ENCODE data around the gene PCGF1.

Gene PCGF1

GRCh38 chr2:74512744-74513604, 5.5 kb upstream of the PCGF1 start:
- Histone ChIP-seq H3K9ac (ENCODE audit: low read depth, low read length) (no peak overlapping the region), H3K27me3 (ENCODE audit: insufficient read depth, low read length) (peaks cover 98% of the 10 kb centered on the region), H3K27ac (ENCODE audit: low read depth, low read length) (no peak overlapping the region), H3K4me1 (ENCODE audit: insufficient read depth, low read length) (peaks cover 8% of the 10 kb centered on the region; the same call in 1 of the 2 replicates), H3K9me3 (ENCODE audit: insufficient read depth, low read depth, low read length) (peaks cover 6% of the 10 kb centered on the region; the same call in 1 of the 2 replicates), H3K36me3 (ENCODE audit: insufficient read depth, low read length) (no peaks in the 10 kb centered on the region), H3K4me3 (ENCODE audit: low read length) (peak overlapping the region; percentile 26; the same call in 1 of the 2 replicates)
- 3% methylated on average over 36 of the region's 36 CpGs for WGBS

GRCh38 chr2:74511104-74511989, 3.9 kb upstream of the PCGF1 start:
- H3K4me1 ChIP-seq (ENCODE audit: insufficient read depth, low read length) = peaks cover 13% of the 10 kb centered on the region; the same call in 1 of the 2 replicates
- 75% methylated on average over 11 of the region's 11 CpGs for WGBS
- peaks cover under 1% of the 10 kb centered on the region; the same call in 1 of the 2 replicates for H3K9me3 ChIP-seq (ENCODE audit: insufficient read depth, low read depth, low read length)
- no peak overlapping the region for H3K4me3 ChIP-seq (ENCODE audit: low read length)
- no peaks in the 10 kb centered on the region for H3K36me3 ChIP-seq (ENCODE audit: insufficient read depth, low read length)
- peaks cover 81% of the 10 kb centered on the region for H3K27me3 ChIP-seq (ENCODE audit: insufficient read depth, low read length)
- H3K27ac ChIP-seq (ENCODE audit: low read depth, low read length) = no peak overlapping the region
- no peak overlapping the region for H3K9ac ChIP-seq (ENCODE audit: low read depth, low read length)

GRCh38 chr2:74510272-74510671, 2.8 kb upstream of the PCGF1 start:
- Histone ChIP-seq H3K36me3 (ENCODE audit: insufficient read depth, low read length) (peaks cover 8% of the 10 kb centered on the region), H3K9me3 (ENCODE audit: insufficient read depth, low read depth, low read length) (no peaks in the 10 kb centered on the region), H3K4me1 (ENCODE audit: insufficient read depth, low read length) (peaks cover 13% of the 10 kb centered on the region; the same call in 1 of the 2 replicates), H3K9ac (ENCODE audit: low read depth, low read length) (no peak overlapping the region), H3K27ac (ENCODE audit: low read depth, low read length) (no peak overlapping the region), H3K27me3 (ENCODE audit: insufficient read depth, low read length) (peaks cover 76% of the 10 kb centered on the region), H3K4me3 (ENCODE audit: low read length) (no peak overlapping the region)
- WGBS = 86% methylated on average over 4 of the region's 4 CpGs

- Histone ChIP-seq H3K9ac (ENCODE audit: low read depth, low read length) (peak overlapping the region; percentile 90), H3K9me3 (ENCODE audit: insufficient read depth, low read depth, low read length) (no peaks in the 10 kb centered on the region), H3K36me3 (ENCODE audit: insufficient read depth, low read length) (peaks cover 14% of the 10 kb centered on the region), H3K27ac (ENCODE audit: low read depth, low read length) (peak overlapping the region; percentile 95; the same call in 1 of the 2 replicates), H3K27me3 (ENCODE audit: insufficient read depth, low read length) (peaks cover 76% of the 10 kb centered on the region), H3K4me1 (ENCODE audit: insufficient read depth, low read length) (peaks cover 17% of the 10 kb centered on the region; the same call in 1 of the 2 replicates), H3K4me3 (ENCODE audit: low read length) (peak overlapping the region; percentile 79)
- 5% methylated on average over 36 of the region's 38 CpGs for WGBS
These were observed 528 bp upstream of the PCGF1 start for GRCh38 chr2:74507926-74508520.

- peaks cover 24% of the 10 kb centered on the region for H3K4me1 ChIP-seq (ENCODE audit: insufficient read depth, low read length)
- peaks cover 14% of the 10 kb centered on the region for H3K36me3 ChIP-seq (ENCODE audit: insufficient read depth, low read length)
- H3K4me3 ChIP-seq (ENCODE audit: low read length) = no peak overlapping the region
- H3K27me3 ChIP-seq (ENCODE audit: insufficient read depth, low read length) = peaks cover 76% of the 10 kb centered on the region
- 96% methylated on average over 14 of the region's 14 CpGs for WGBS
- H3K9ac ChIP-seq (ENCODE audit: low read depth, low read length) = no peak overlapping the region
- H3K9me3 ChIP-seq (ENCODE audit: insufficient read depth, low read depth, low read length) = no peaks in the 10 kb centered on the region
- no peak overlapping the region for H3K27ac ChIP-seq (ENCODE audit: low read depth, low read length)
These were observed 1.8 kb downstream of the PCGF1 start for GRCh38 chr2:74505448-74506246.

- no peak overlapping the region for H3K27ac ChIP-seq (ENCODE audit: low read depth, low read length)
- 97% methylated on average over 3 of the region's 3 CpGs for WGBS
- H3K9me3 ChIP-seq (ENCODE audit: insufficient read depth, low read depth, low read length) = no peaks in the 10 kb centered on the region
- H3K4me3 ChIP-seq (ENCODE audit: low read length) = no peak overlapping the region
- H3K9ac ChIP-seq (ENCODE audit: low read depth, low read length) = no peak overlapping the region
- peaks cover 14% of the 10 kb centered on the region for H3K36me3 ChIP-seq (ENCODE audit: insufficient read depth, low read length)
- H3K4me1 ChIP-seq (ENCODE audit: insufficient read depth, low read length) = peaks cover 32% of the 10 kb centered on the region
- peaks cover 76% of the 10 kb centered on the region for H3K27me3 ChIP-seq (ENCODE audit: insufficient read depth, low read length)
These were observed 2.9 kb downstream of the PCGF1 start for GRCh38 chr2:74504591-74504990.

- whole genome bisulfite sequencing = 65% methylated on average over 45 of the region's 45 CpGs
- H3K4me1 ChIP-seq (ENCODE audit: insufficient read depth, low read length) = peaks cover 32% of the 10 kb centered on the region
- H3K36me3 ChIP-seq (ENCODE audit: insufficient read depth, low read length) = peaks cover 14% of the 10 kb centered on the region
- H3K4me3 ChIP-seq (ENCODE audit: low read length) = peak overlapping the region; percentile 62
- no peak overlapping the region for H3K27ac ChIP-seq (ENCODE audit: low read depth, low read length)
- no peaks in the 10 kb centered on the region for H3K9me3 ChIP-seq (ENCODE audit: insufficient read depth, low read depth, low read length)
- H3K9ac ChIP-seq (ENCODE audit: low read depth, low read length) = 0 out of 2 replicates have a peak overlapping the region, but pooled peaks have one; percentile 40
- peaks cover 76% of the 10 kb centered on the region for H3K27me3 ChIP-seq (ENCODE audit: insufficient read depth, low read length)
These were observed 3.7 kb downstream of the PCGF1 start for GRCh38 chr2:74503506-74504475.

- Histone ChIP-seq H3K9ac (ENCODE audit: low read depth, low read length) (0 out of 2 replicates have a peak overlapping the region, but pooled peaks have one; percentile 40), H3K27me3 (ENCODE audit: insufficient read depth, low read length) (peaks cover 79% of the 10 kb centered on the region), H3K36me3 (ENCODE audit: insufficient read depth, low read length) (peaks cover 14% of the 10 kb centered on the region), H3K9me3 (ENCODE audit: insufficient read depth, low read depth, low read length) (no peaks in the 10 kb centered on the region), H3K4me3 (ENCODE audit: low read length) (peak overlapping the region; percentile 62), H3K27ac (ENCODE audit: low read depth, low read length) (no peak overlapping the region), H3K4me1 (ENCODE audit: insufficient read depth, low read length) (peaks cover 26% of the 10 kb centered on the region)
- WGBS = 2% methylated on average over 67 of the region's 67 CpGs
These were observed 4.6 kb downstream of the PCGF1 start for GRCh38 chr2:74502720-74503505.

GRCh38 chr2:74502147-74502719, 5.3 kb downstream of the PCGF1 start:
- Histone ChIP-seq H3K27me3 (ENCODE audit: insufficient read depth, low read length) (peaks cover 86% of the 10 kb centered on the region), H3K27ac (ENCODE audit: low read depth, low read length) (no peak overlapping the region), H3K36me3 (ENCODE audit: insufficient read depth, low read length) (peaks cover 14% of the 10 kb centered on the region), H3K9me3 (ENCODE audit: insufficient read depth, low read depth, low read length) (no peaks in the 10 kb centered on the region), H3K9ac (ENCODE audit: low read depth, low read length) (0 out of 2 replicates have a peak overlapping the region, but pooled peaks have one; percentile 40), H3K4me3 (ENCODE audit: low read length) (peak overlapping the region; percentile 62), H3K4me1 (ENCODE audit: insufficient read depth, low read length) (peaks cover 26% of the 10 kb centered on the region)
- 11% methylated on average over 31 of the region's 32 CpGs for WGBS
